SK-N-SH (cell line): Measurements from ENCODE around the gene PCK2. TPM values are rescaled to one million over a fixed set of nuclear protein-coding genes. Genes with fewer than 3 reads are reported as not detected.

ENCODE experiments used
- CTCF ChIA-PET: fragments of 300-600, 350-600 bp; formaldehyde crosslinking; extraction: SDS; loops from one replicate; lab custom pipeline; 2021; lab: Yijun Ruan, JAX
- POLR2A ChIA-PET: fragments of 350-600 bp; sonication (Branson Sonifier 250); formaldehyde crosslinking; extraction: SDS; loops from one replicate; lab custom pipeline; 2020; ENCODE audit warnings: antibody characterized with exemption, inconsistent platforms; lab: Yijun Ruan, JAX
- DNase-seq: peaks from one replicate; pipeline ENCODE4 v3.0.0; 2012
- H2AFZ ChIP-seq: fragments of 200-600 bp; sonication (generic); 2 replicates; pipeline ENCODE4 v1.8.1; 2016; ENCODE audit warnings: antibody characterized with exemption, mild to moderate bottlenecking, low read depth
- H3F3A ChIP-seq: fragments of 200-600 bp; sonication (generic); replicated peaks from 2 replicates; pipeline ENCODE3; 2016; ENCODE audit warnings: antibody characterized with exemption, mild to moderate bottlenecking; ENCODE audit not compliant: insufficient read depth
- H3K27ac ChIP-seq, 2 experiments: fragments of 200-500 bp in 1 of 2; fragments of 200-600 bp in 1 of 2; sonication (Bioruptor generic) in 1 of 2; sonication (generic), shearing (Covaris generic) in 1 of 2; 2 replicates each; pipeline versions ENCODE4 v1.5.1 to v1.6.1; 2014 to 2016; ENCODE audit warnings: low read depth in 2 of 2, inconsistent platforms in 1 of 2, low read length in 1 of 2, mild to moderate bottlenecking in 1 of 2, mixed read lengths in 1 of 2
- H3K27me3 ChIP-seq: fragments of 200-600 bp; sonication (generic), shearing (Covaris generic); 2 replicates; pipeline ENCODE4 v1.6.1; 2016; ENCODE audit warnings: mixed run types; ENCODE audit not compliant: insufficient read depth
- H3K36me3 ChIP-seq, 2 experiments: fragments of 200-500 bp in 1 of 2; fragments of 200-600 bp in 1 of 2; sonication (Bioruptor generic) in 1 of 2; sonication (generic) in 1 of 2; replicated peaks in 1 of 2; 2 replicates each; pipeline versions ENCODE3 to v1.5.1; 2014 to 2016; ENCODE audit warnings: low read length in 1 of 2, mild to moderate bottlenecking in 1 of 2; ENCODE audit not compliant: insufficient read depth in 2 of 2, control insufficient read depth in 1 of 2
- H3K4me1 ChIP-seq, 2 experiments: fragments of 200-500 bp in 1 of 2; fragments of 200-600 bp in 1 of 2; sonication (Bioruptor generic) in 1 of 2; sonication (generic), shearing (Covaris generic) in 1 of 2; 2 replicates each; pipeline versions ENCODE4 v1.5.1 to v1.6.1; 2014 to 2016; ENCODE audit warnings: low read depth in 1 of 2, low read length in 1 of 2, mixed run types in 1 of 2; ENCODE audit not compliant: insufficient read depth in 2 of 2, control insufficient read depth in 1 of 2
- H3K4me2 ChIP-seq: fragments of 200-600 bp; sonication (generic), shearing (Covaris generic); 2 replicates; pipeline ENCODE4 v1.6.1; 2017; ENCODE audit warnings: mixed run types
- H3K4me3 ChIP-seq, 2 experiments: fragments of 200-500 bp in 1 of 2; fragments of 200-600 bp in 1 of 2; sonication (Bioruptor generic) in 1 of 2; sonication (generic), shearing (Covaris generic) in 1 of 2; 2 replicates each; pipeline versions ENCODE4 v1.5.1 to v1.8.1; 2014 to 2016; ENCODE audit warnings: low read depth in 2 of 2, inconsistent platforms in 1 of 2, low read length in 1 of 2, mild to moderate bottlenecking in 1 of 2, mixed read lengths in 1 of 2, moderate library complexity in 1 of 2
- H3K79me2 ChIP-seq: fragments of 200-600 bp; sonication (generic); 2 replicates; pipeline ENCODE4 v1.8.1; 2017; ENCODE audit warnings: mild to moderate bottlenecking; ENCODE audit not compliant: insufficient read depth
- H3K9ac ChIP-seq: fragments of 200-600 bp; sonication (generic); 2 replicates; pipeline ENCODE4 v1.6.1; 2017; ENCODE audit warnings: mixed run types
- H3K9me2 ChIP-seq: fragments of 200-600 bp; sonication (generic); 2 replicates; pipeline ENCODE4 v1.6.1; 2017; ENCODE audit warnings: mixed run types
- H3K9me3 ChIP-seq: fragments of 200-600 bp; sonication (generic); 2 replicates; pipeline ENCODE4 v1.6.1; 2017; ENCODE audit warnings: mixed run types, mild to moderate bottlenecking, moderate library complexity
- H4K20me1 ChIP-seq: fragments of 200-600 bp; sonication (generic); 2 replicates; pipeline ENCODE4 v1.6.1; 2017; ENCODE audit warnings: mild to moderate bottlenecking, mixed run types; ENCODE audit not compliant: insufficient read depth
- CHD2 ChIP-seq: fragments of 150-350 bp; IDR thresholded peaks from 2 replicates; pipeline ENCODE4 v1.6.1; 2018; ENCODE audit warnings: low read length; ENCODE audit not compliant: partially characterized antibody
- ELF1 ChIP-seq: IDR thresholded peaks from 2 replicates; pipeline ENCODE4 v1.4.0; 2012
- EP300 ChIP-seq, 2 experiments: IDR thresholded peaks; 2 replicates each; pipeline versions ENCODE4 v1.4.0 to v1.6.1; 2012; ENCODE audit warnings: borderline replicate concordance in 1 of 2, low read depth in 1 of 2, low read length in 1 of 2
- GATA2 ChIP-seq: sonication (generic); formaldehyde crosslinking; IDR thresholded peaks from 2 replicates; pipeline ENCODE4 v1.5.0; 2020; ENCODE audit warnings: mild to moderate bottlenecking, missing genetic modification reagents
- MEF2A ChIP-seq: IDR thresholded peaks from 2 replicates; pipeline ENCODE4 v1.4.0; 2012; ENCODE audit warnings: low read depth, borderline replicate concordance
- MXI1 ChIP-seq: IDR thresholded peaks from 2 replicates; pipeline ENCODE4 v1.6.1; 2012; ENCODE audit warnings: mild to moderate bottlenecking, low read depth, low read length, improper control_type of control experiment
- PBX3 ChIP-seq: IDR thresholded peaks from 2 replicates; pipeline ENCODE4; 2012
- RAD21 ChIP-seq: IDR thresholded peaks from 2 replicates; pipeline ENCODE4 v1.6.1; 2012; ENCODE audit warnings: mild to moderate bottlenecking, low read length
- SMC3 ChIP-seq: IDR thresholded peaks from 2 replicates; pipeline ENCODE4 v1.6.1; 2012; ENCODE audit warnings: low read depth, low read length, improper control_type of control experiment
- TEAD4 ChIP-seq: IDR thresholded peaks from 2 replicates; pipeline ENCODE4 v1.4.0; 2012; ENCODE audit warnings: mild to moderate bottlenecking, borderline replicate concordance; ENCODE audit not compliant: insufficient read depth
- WGBS: methylation state at CpG from one replicate; pipeline ENCODE4 v1.1.6; 2017; ENCODE audit warnings: low lambda C conversion rate; 5-methylcytosine and 5-hydroxymethylcytosine counted together
- polyA plus RNA-seq, 3 experiments: library from polyadenylated mRNA; depleted of rRNA; stranded (reverse); fragments of >200 nt; gene quantifications; 2 replicates each; pipeline ENCODE4 v1.2.3, GENCODE V29; 2012
- TF ChIP-seq, protein P1 (sequence below): fragments of 150-350 bp; IDR thresholded peaks from 2 replicates; pipeline ENCODE4 v1.6.1; 2016; ENCODE audit warnings: mild to moderate bottlenecking, low read depth, low read length

Gene PCK2
- polyA plus RNA-seq, 1 of the 3 experiments (the other 2 are of a cell fraction), result 16.6 TPM

GRCh38 chr14:24087004-24087403 lies 7.1 kb upstream of the PCK2 start:
- no peak for TF ChIP-seq PBX3
- no peak for TF ChIP-seq ELF1
- no peak for TF ChIP-seq GATA2 (CRISPR knock-in tag)
- Histone ChIP-seq H3K4me3 (no peak overlapping the region), H3K36me3 (no peaks in the 10 kb centered on the region), H3K27me3 (0 out of 2 replicates have a peak, but pooled peaks cover 3% of the 10 kb centered on the region), H3K9me3 (no peaks in the 10 kb centered on the region), H3K79me2 (no peaks in the 10 kb centered on the region), H3F3A (no peaks in the 10 kb centered on the region), H2AFZ (no peak overlapping the region), H3K9me2 (no peaks in the 10 kb centered on the region), H3K4me2 (no peak overlapping the region), H3K27ac (no peak overlapping the region), H4K20me1 (no peaks in the 10 kb centered on the region), H3K4me1 (peaks cover 0 to 3% of the 10 kb centered on the region in 2 experiments; a peak in 1 of 4 replicates), H3K9ac (no peak overlapping the region)
- ChIA-PET POLR2A (no interaction called here), CTCF (interaction anchor here (21.5 to 42.8 kb wide), 2 partner anchors 13 to 28 kb away, joined by 284 to 1159 read pairs; partner anchors contain the start of gene PCK2)
- 22% methylated on average over 1 of the region's 1 CpG for WGBS
- no peak for DNase-seq

GRCh38 chr14:24088095-24088494 lies 6.0 kb upstream of the PCK2 start:
- H3K4me3 ChIP-seq, result no peak overlapping the region
- TF ChIP-seq, protein P1, sequence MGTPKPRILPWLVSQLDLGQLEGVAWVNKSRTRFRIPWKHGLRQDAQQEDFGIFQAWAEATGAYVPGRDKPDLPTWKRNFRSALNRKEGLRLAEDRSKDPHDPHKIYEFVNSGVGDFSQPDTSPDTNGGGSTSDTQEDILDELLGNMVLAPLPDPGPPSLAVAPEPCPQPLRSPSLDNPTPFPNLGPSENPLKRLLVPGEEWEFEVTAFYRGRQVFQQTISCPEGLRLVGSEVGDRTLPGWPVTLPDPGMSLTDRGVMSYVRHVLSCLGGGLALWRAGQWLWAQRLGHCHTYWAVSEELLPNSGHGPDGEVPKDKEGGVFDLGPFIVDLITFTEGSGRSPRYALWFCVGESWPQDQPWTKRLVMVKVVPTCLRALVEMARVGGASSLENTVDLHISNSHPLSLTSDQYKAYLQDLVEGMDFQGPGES, result no peak
- TF ChIP-seq MEF2A (no peak), SMC3 (no peak), CHD2 (no peak), ELF1 (no peak), TEAD4 (no peak), MXI1 (no peak), GATA2 (CRISPR knock-in tag) (no peak), EP300 (IDR thresholded peaks at IDR 0.05; ENCODE audit: borderline replicate concordance in 1 of 2, low read depth in 1 of 2, low read length in 1 of 2) (no peak), RAD21 (no peak)
- no peak overlapping the region for H2AFZ ChIP-seq
- H3F3A ChIP-seq, result no peaks in the 10 kb centered on the region
- H3K27ac ChIP-seq, result no peak overlapping the region
- no peaks in the 10 kb centered on the region for H3K79me2 ChIP-seq
- H3K36me3 ChIP-seq, result no peaks in the 10 kb centered on the region
- WGBS, result 57% methylated on average over 2 of the region's 2 CpGs
- H3K27me3 ChIP-seq, result no peaks in the 10 kb centered on the region
- DNase-seq, result no peak
- H3K9me2 ChIP-seq, result no peaks in the 10 kb centered on the region
- no peaks in the 10 kb centered on the region for H4K20me1 ChIP-seq
- H3K9me3 ChIP-seq, result no peaks in the 10 kb centered on the region
- no peak overlapping the region for H3K9ac ChIP-seq
- CTCF ChIA-PET, result interaction anchor here (13.8 to 25.4 kb wide), 2 partner anchors 18 to 22 kb away, joined by 219 to 1159 read pairs; partner anchors contain the start of genes CARMIL3 and CPNE6
- POLR2A ChIA-PET, result no interaction called here
- peaks cover 0 to 3% of the 10 kb centered on the region in 2 experiments; a peak in 1 of 4 replicates for H3K4me1 ChIP-seq
- no peak overlapping the region for H3K4me2 ChIP-seq
